Measurements from ENCODE around the gene TBC1D14.

- TF ChIP-seq POLR2A (IDR thresholded peaks at IDR 0.05), result no peak
- no peak for TF ChIP-seq CTCF (IDR thresholded peaks at IDR 0.05)
These were observed 137.3 kb downstream of the TBC1D14 start for GRCh38 chr4:7046971-7047370.

Data from right lobe of liver (tissue), 4 donors.